GM12872 (cell line): ENCODE results near the gene SLC17A3.
A peak's percentile ranks its signal among the peaks of the same experiment; 100 is the strongest.

Experiments used
- CTCF ChIP-seq: IDR thresholded peaks from 3 replicates; pipeline ENCODE4 v1.5.1; 2011; ENCODE audit warnings: low read depth, mild to moderate bottlenecking, low read length, moderate library complexity; ENCODE audit not compliant: insufficient read depth

SLC17A3 gene

GRCh38 chr6:25899123-25899522, 25.1 kb upstream of the SLC17A3 start:
- no peak for TF ChIP-seq CTCF

DNA sequence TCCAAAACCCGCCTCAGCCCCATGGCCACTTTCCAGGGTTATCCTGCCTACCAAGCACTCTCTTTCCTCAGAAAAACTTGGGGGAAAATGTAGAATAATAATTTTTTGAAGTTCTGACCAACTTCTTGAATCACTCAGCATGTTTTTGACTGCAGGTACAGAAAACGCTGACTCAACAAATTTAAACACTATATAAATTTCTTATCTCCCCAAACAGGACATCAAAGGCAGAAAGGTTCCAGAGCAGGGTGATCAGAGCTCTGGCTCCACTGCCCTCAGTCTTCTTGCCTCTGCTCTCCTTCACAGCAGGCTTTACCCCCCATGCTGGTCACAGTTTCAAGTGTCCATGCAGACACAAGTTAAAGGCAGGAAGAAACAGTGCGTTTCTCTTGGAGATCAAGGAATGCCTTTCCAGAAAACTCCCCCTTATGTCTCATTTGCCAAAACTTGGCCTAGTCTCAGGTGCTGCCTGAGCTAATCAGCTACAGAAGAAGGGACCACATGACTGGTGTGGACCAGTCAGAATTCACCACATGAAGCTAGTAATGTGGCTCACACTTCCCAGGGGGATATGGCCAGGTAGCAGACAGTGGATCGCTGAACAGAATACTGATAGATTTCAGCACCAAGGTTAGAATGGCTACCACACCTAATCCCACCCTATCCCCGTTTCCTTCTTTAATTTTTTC, 24.4 kb upstream of the SLC17A3 start:
- TF ChIP-seq CTCF = no peak

GRCh38 chr6:25896252-25896651, 22.2 kb upstream of the SLC17A3 start:
- no peak for TF ChIP-seq CTCF

DNA sequence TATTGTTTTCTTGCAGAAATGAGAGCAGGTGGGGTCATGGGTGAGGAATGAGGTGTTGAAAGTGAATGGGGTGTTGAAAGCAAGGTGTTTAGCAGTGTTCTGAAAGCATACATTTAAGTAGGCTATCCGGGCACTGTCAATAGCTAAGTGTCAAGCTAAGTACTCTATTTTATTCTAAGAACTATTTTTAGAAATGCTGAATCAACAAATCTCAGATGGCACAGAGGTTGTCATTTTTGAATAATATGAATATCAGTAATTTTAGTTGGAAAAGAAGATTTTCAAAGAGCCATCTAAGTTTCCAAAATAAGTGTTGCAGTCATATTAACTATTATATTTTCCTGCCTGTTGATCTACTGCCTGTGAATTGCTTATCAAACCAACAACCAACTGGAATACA, 21.7 kb upstream of the SLC17A3 start:
- TF ChIP-seq CTCF = no peak

DNA sequence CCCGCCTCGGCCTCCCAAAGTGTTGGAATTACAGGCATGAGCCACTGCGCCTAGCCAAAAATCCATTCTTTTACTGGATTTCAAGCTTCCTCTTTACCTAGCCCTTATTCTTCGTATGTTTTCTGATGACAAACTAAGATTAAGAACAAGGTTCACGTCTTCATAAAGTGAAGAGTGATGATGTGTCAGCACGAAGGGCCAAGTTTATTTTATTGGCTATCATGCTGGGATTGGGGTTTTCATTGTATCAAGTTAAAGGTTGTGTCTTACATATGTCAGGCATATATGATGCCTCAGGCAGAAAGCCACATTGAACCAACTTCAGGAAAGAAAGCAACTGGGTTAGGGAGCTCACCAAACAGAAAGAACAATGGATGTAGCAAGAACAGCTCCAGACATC, 19.7 kb upstream of the SLC17A3 start:
- TF ChIP-seq CTCF = no peak

- TF ChIP-seq CTCF = no peak
Measured at GRCh38 chr6:25892877-25893276, 18.8 kb upstream of the SLC17A3 start.

DNA sequence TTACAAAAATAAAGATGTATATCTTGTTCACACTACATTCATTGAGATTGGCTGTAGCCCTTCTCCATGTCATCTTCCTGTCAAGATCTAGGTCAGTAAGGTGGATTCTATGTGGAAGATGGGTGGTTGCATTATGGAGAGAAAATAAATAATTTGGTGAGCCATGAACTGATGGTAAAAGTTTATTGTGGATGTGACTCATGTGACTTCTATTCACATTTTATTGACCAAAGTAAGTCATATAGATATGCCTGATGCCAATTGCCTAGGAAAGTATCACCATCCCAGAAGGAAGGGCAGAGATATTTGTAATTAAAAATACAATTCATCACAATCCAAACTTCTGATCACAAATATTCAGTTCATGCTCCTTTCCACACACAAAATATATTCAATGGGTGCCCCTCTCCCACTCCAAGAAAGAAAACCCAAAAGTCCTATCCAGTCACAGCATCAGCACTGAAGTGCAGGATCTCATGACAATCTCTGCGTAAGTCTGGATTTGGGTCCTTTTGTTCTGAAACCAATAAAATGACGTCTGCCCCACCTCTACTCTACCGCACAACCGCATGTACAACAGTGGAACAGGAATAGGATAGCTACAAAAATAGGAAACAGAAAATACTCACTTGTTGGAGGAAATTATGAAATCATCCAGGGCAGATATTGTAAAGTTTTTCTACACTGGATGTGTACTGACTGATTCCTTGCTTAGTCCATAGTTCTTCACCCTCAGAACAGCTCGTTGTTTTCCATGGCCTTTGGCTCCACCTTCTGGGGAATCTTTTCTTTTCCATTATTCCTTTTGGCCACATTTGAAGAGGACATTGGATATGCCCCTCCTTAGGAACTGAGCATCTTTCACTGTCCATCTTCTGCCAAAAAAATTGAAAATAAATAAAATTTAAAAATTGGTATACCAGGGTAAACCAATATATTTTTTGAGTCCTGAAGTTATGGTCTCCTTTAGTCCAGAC, 16.1 kb upstream of the SLC17A3 start:
- 0 out of 3 replicates have a peak, but pooled peaks have one; percentile 8 for TF ChIP-seq CTCF
